GM12875 (cell line): Measurements from ENCODE around the gene ATP2A2.
"Not testable (repeated sequence)": the region's sequence is repeated elsewhere in the genome, so short reads cannot be mapped to it uniquely, and the experiment has no call there.

Experiments used
- H3K4me3 ChIP-seq: one replicate; pipeline ENCODE4 v1.5.1; 2011; ENCODE audit warnings: low read depth, low read length, control low read depth
- TF ChIP-seq, protein P1 (sequence below): IDR thresholded peaks from 2 replicates; pipeline ENCODE4 v1.5.1; 2011; ENCODE audit warnings: low read depth, mild to moderate bottlenecking, control low read depth, inconsistent platforms, low read length, moderate library complexity, borderline replicate concordance; ENCODE audit not compliant: insufficient read depth

Gene ATP2A2

DNA sequence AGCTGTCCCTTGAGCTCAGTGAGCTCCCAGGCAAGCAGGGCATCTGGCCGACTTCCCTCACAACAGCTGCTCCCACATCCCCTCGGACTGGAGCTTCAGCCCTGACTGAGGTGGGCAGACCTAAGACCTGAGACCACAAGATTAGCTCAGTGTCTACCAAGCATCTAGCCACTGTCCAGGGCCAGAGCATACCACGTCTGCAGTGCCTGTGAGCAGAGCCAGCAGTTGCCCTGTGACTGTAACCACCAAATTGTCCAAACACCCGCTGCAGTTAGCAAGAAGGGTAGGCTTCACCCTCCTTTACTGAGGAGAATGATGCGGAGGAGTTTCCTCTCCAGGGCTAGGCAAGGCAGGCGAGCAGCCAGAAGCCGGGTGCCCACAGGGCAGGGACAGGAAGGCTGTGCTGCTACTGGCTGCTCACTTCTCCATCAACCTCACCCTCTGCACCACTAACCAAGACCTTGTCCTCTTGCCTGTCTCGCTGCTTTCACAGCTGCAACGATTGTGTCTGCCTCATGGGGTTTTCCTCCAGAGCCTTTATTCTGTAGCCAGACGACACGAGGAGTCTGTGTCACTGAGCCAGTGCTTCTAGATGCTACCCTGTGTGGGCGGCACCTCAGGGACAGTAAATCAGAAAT lies 68.6 kb downstream of the ATP2A2 start:
- TF ChIP-seq, protein P1, sequence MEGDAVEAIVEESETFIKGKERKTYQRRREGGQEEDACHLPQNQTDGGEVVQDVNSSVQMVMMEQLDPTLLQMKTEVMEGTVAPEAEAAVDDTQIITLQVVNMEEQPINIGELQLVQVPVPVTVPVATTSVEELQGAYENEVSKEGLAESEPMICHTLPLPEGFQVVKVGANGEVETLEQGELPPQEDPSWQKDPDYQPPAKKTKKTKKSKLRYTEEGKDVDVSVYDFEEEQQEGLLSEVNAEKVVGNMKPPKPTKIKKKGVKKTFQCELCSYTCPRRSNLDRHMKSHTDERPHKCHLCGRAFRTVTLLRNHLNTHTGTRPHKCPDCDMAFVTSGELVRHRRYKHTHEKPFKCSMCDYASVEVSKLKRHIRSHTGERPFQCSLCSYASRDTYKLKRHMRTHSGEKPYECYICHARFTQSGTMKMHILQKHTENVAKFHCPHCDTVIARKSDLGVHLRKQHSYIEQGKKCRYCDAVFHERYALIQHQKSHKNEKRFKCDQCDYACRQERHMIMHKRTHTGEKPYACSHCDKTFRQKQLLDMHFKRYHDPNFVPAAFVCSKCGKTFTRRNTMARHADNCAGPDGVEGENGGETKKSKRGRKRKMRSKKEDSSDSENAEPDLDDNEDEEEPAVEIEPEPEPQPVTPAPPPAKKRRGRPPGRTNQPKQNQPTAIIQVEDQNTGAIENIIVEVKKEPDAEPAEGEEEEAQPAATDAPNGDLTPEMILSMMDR = no peak
- no peak overlapping the region for H3K4me3 ChIP-seq

- TF ChIP-seq, protein P1 = no peak
- H3K4me3 ChIP-seq = no peak overlapping the region
These were observed 70.1 kb downstream of the ATP2A2 start for GRCh38 chr12:110351119-110351518.

- TF ChIP-seq, protein P1 = no peak
These were observed 71.4 kb downstream of the ATP2A2 start for GRCh38 chr12:110352401-110352800.

DNA sequence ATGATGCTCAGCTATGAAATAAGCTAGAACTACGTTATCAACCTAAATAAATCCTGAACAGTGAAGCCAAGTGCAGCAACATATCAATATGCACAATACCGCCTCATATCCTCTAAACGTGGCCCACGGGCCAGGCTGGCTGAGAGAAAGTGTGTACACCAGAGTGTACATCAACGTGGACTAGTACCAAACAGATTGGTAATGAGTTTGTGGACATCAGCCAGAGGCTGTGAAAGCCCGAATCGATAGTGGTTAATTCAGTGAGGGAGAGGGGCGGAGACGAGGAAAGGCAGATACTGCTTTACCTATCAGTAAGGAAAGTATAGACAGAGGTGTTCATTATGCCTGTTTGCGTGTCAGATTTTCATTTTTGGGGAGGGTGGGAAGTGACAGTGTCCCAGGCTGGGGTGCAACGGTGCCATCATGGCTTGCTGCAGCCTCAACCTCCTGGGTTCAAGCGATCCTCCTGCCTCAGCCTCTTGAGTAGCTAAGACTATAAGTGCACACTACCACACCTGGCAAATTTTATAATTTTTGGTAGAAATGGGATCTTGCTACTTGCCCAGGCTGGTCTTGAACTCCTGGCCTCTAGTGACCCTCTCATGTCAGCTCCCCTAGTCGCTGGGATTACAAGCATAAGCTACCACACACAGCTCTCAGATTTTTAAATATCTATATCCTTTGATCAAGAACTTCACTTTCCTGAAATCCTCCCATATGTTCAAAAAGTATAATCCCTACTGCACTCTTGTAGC lies 72.3 kb downstream of the ATP2A2 start:
- H3K4me3 ChIP-seq = no peak overlapping the region
- TF ChIP-seq, protein P1 = no peak

More at GRCh38 chr12:110352401-110352800, 71.4 kb downstream of the ATP2A2 start:
- no peak overlapping the region for H3K4me3 ChIP-seq

DNA sequence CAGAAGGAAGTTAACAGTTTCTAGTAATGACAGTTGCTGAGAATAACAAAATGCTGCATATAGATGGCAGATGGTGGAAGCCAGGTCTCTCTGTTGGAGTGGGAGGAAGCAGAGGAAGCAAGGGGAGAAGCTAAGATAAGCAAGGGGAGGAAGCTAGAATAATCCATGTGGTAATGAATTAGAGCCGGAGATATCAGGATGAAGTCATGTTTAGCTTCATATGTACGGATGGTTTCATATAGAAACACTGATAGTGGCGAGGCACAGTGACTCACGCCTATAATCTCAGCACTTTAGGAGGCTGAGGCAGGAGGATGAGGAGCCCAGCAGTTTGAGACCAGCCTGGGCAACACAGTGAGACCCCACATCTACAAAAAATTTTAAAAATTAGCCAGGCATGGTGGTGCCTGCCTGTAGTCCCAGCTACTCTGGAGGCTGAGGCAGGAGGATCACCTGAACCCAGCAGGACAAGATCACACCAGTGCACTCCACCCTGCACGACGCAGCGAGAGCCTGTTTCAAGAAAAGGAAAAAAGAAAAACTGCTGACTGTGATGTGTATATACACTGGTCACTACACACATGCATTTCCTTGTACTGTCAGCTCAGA lies 73.2 kb downstream of the ATP2A2 start:
- H3K4me3 ChIP-seq = no peak overlapping the region
- TF ChIP-seq, protein P1 = no peak

DNA sequence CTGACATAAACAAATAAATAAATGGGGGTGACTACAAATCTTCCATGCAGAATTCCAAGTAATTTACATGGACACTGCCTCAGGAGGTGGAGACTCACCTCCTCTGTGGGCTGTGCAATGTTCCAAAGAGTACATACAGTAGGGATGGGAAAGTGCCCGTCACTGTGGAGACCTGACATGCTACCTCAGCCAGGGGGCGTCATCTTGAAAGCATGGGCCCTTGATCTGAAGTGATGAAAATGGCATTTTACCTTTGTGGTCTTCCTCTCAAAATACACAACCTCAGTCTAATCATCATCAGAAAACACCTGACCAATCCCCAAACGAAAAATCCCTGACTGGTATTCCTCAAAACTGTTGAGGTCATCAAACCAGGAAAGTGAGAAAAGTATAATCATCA lies 74.0 kb downstream of the ATP2A2 start:
- H3K4me3 ChIP-seq = no peak overlapping the region
- TF ChIP-seq, protein P1 = peak; percentile 60

DNA sequence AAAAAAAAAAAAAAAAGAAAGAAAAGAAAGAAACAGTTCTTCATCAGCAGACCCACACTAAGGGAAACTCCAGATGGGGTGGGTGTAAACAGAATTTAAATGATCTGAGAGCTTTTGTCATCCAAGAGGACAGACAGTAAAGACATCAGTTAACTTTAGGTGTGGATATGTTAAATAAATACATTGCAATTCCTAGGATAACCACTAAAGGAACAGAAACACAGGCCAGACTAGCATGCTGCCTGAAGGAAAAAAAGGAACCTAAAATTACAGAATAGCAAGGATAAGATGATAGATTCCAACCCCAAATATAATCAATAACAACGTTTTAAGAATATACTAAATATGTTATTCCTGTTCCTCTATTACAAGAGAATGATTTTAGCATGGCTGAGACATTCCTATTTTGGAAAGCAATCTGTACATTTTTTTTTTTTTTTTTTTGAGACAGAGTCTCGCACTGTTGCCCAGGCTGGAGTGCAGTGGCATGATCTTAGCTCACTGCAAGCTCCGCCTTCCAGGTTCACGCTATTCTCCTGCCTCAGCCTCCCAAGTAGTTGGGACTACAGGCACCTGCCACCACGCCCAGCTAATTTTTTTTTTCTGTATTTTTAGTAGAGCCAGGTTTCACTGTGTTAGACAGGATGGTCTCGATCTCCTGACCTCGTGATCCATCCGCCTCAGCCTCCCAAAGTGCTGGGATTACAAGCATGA lies 77.5 kb downstream of the ATP2A2 start:
- H3K4me3 ChIP-seq = not testable (repeated sequence)
